Kidney glomerular epithelial cell (primary cell): ENCODE measurements around the gene WASHC2A.
A peak's percentile ranks its signal among the peaks of the same experiment; 100 is the strongest.
"Not testable (repeated sequence)": the region's sequence is repeated elsewhere in the genome, so short reads cannot be mapped to it uniquely, and the experiment has no call there.

Source experiments
- DNase-seq: peaks from one replicate; lab custom pipeline; 2025; lab: John Stamatoyannopoulos, UW

Gene WASHC2A

DNA sequence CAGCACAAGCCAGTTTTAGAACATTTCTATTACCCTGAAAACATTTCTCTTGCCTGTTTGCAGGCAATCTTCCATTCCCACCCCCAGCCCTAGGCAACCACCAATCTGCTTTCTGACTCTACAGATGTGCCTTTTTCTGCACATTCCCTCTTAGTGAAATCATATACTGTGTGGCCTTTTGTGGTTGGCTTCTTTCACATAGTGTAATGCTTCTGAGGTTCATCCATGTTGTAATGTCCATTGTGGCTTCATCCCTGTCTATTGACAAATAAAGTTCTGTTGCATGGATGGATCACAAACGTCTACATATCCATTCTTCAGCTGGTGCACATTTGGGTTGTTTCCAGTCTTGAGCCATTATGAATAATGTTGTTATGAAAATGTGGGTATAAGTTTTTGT lies 77.8 kb downstream of the WASHC2A start:
- not testable (repeated sequence) for DNase-seq

DNA sequence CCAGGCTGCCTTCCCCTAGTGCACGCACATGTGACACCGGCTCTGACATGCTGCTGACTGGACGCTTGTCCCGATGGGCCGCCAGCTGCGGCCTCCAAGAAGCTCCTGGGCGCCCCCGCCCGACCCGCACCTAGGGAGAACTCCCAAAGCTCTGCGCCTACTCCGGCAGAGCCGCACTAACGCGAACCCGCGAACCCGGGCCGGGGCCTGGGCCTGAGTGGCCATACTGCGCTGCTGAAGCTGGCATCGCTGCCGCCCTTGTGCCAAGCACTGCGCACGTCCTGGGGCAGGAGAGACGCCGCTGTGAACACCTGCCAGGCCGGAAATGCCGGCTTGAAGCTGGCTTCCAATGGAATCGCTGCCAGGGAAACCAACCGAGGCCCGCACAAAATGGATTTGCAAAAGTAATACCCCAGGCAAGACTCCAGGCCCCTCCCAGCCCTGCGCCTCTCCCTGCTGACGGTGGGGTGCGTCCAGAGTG lies 85.1 kb downstream of the WASHC2A start:
- DNase-seq = no peak

GRCh38 chr10:50157868-50158267 lies 90.1 kb downstream of the WASHC2A start:
- not testable (repeated sequence) for DNase-seq

DNA sequence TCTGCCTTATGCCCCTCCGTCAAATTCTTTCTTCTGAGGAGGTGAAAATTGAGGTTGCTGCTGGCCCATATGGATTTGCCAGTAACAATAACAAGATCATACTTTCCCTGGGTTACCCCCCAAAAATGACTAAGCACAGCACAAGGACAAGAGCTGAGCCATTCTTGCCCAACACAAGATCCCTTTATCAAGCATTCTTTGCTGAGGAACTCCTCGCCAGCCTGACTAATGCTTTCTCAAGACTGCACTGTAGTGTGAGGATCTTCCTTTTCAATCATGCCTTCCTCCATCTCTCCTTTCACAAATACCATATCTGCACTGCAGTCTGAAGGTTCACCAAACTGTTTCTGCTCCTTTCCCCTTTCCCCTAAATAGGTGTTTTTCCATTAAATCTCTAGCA lies 92.1 kb downstream of the WASHC2A start:
- not testable (repeated sequence) for DNase-seq

DNA sequence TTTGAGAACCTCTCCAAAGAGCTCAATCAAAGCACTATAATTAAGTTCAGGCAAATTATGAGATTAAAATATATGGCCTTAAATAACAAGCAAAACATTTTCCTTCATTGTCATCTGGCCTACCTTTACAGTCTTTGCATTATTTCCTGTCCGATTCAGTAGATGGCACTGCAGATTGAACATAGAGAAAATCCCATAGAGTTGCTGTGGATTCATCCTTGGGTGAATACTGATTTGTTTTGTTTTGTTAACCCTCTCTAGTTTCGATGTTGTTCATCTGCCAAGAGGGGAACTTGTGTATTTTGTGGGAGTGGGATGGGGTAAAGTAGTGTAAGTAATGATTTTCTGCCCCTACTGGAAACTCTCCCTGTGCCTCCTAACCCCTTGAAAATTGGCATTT lies 97.3 kb downstream of the WASHC2A start:
- not testable (repeated sequence) for DNase-seq

DNA sequence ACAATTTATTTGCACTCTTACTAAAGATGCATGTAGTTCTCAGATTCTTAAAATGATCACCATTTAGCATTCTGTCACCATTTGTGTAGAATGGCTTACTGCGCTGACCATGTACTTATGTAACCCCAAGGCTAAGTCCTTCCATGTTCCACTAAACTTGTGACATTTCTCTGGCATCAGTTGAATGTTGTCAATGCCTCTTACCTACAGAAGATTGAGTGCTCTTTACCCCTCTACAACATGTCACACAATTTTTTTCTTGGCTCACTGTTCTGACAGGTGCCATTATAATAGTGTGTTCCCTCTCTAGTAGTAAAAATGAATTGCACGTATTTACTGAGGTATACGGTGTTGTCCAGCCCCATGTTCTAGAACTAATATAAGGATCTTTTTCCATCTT lies 100.1 kb downstream of the WASHC2A start:
- DNase-seq = not testable (repeated sequence)

- peak; percentile 14 for DNase-seq
Measured at GRCh38 chr10:50169506-50169905, 101.8 kb downstream of the WASHC2A start.

DNA sequence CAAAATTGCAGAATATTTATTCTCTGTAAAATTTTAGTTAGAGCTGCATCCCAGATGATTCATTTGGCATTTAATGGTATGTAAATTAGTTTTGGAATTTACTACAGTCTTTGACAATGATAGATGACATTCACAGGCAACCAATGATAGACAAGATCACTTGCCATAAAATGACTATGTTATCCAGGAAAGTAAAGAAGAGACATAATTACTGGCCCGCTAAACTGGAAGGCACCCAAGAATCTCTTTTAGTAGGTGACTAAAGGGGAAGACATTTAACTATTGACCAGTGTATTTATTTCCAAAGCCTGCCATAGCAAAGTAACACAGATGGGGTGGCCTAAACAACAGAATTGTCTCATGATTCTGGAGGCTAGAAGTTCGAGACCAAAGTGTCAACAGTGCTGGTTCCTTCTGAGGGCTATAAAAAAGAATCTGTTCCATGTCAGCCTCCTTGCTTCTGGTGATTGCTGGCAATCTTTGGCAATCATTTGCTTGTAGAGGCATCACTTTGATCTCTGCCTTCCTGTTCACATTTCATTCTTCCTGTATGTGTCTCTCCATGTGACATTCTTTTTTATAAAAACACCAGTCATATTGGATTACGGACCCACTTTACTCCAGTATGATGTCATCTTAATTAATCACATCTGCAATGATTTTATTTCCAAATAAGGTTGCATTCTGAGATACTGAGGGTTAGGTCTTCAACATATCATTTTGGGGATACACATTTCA lies 107.2 kb downstream of the WASHC2A start:
- peak; percentile 54 for DNase-seq
